ENCODE results near the gene OR2T10. TPM values are rescaled to one million over a fixed set of nuclear protein-coding genes. Genes with fewer than 3 reads are reported as not detected.
"Not testable (repeated sequence)": the region's sequence is repeated elsewhere in the genome, so short reads cannot be mapped to it uniquely, and the experiment has no call there.

OR2T10 gene
- total RNA-seq, 1 donor, result not detected

GRCh38 chr1:248592655-248593054 is 4.8 kb downstream of the OR2T10 start:
- no peak for TF ChIP-seq CTCF (IDR thresholded peaks at IDR 0.05; ENCODE audit: insufficient read depth, low read depth, low read length)
- no peak for DNase-seq (ENCODE audit: low read depth)
- H3K4me3 ChIP-seq (ENCODE audit: low read depth, low read length), result no peak overlapping the region

- DNase-seq (ENCODE audit: low read depth), result no peak
- H3K4me3 ChIP-seq (ENCODE audit: low read depth, low read length), result no peak overlapping the region
- TF ChIP-seq CTCF (IDR thresholded peaks at IDR 0.05; ENCODE audit: insufficient read depth, low read depth, low read length), result no peak
Measured at GRCh38 chr1:248590055-248590454, 7.4 kb downstream of the OR2T10 start.

GRCh38 chr1:248589334-248589733 is 8.2 kb downstream of the OR2T10 start:
- no peak overlapping the region for H3K4me3 ChIP-seq (ENCODE audit: low read depth, low read length)
- no peak for DNase-seq (ENCODE audit: low read depth)
- TF ChIP-seq CTCF (IDR thresholded peaks at IDR 0.05; ENCODE audit: insufficient read depth, low read depth, low read length), result no peak

- TF ChIP-seq CTCF (IDR thresholded peaks at IDR 0.05; ENCODE audit: insufficient read depth, low read depth, low read length), result no peak
- DNase-seq (ENCODE audit: low read depth), result no peak
- H3K4me3 ChIP-seq (ENCODE audit: low read depth, low read length), result no peak overlapping the region
Measured at GRCh38 chr1:248585266-248585665, 12.2 kb downstream of the OR2T10 start.

GRCh38 chr1:248576260-248576980 is 21.1 kb downstream of the OR2T10 start:
- TF ChIP-seq CTCF (IDR thresholded peaks at IDR 0.05; ENCODE audit: insufficient read depth, low read depth, low read length), result no peak
- no peak for DNase-seq (ENCODE audit: low read depth)
- no peak overlapping the region for H3K4me3 ChIP-seq (ENCODE audit: low read depth, low read length)

GRCh38 chr1:248574657-248575056 is 22.8 kb downstream of the OR2T10 start, which contains the start of gene OR2T34:
OR2T34 (minus strand) TSS chr1:248574757; CDS start chr1:248574757, 0 bp downstream.
- not testable (repeated sequence) for DNase-seq (ENCODE audit: low read depth); H3K4me3 ChIP-seq (ENCODE audit: low read depth, low read length)

GRCh38 chr1:248573856-248574255 is 23.6 kb downstream of the OR2T10 start:
- DNase-seq (ENCODE audit: low read depth); H3K4me3 ChIP-seq (ENCODE audit: low read depth, low read length): not testable (repeated sequence)

- not testable (repeated sequence) for H3K4me3 ChIP-seq (ENCODE audit: low read depth, low read length); DNase-seq (ENCODE audit: low read depth)
Measured at GRCh38 chr1:248572049-248572448, 25.5 kb downstream of the OR2T10 start.

GRCh38 chr1:248570811-248571210 is 26.7 kb downstream of the OR2T10 start:
- H3K4me3 ChIP-seq (ENCODE audit: low read depth, low read length); DNase-seq (ENCODE audit: low read depth): not testable (repeated sequence)

GRCh38 chr1:248569049-248569448 is 28.5 kb downstream of the OR2T10 start:
- H3K4me3 ChIP-seq (ENCODE audit: low read depth, low read length); DNase-seq (ENCODE audit: low read depth): not testable (repeated sequence)

GRCh38 chr1:248565530-248566373 is 31.7 kb downstream of the OR2T10 start:
- H3K4me3 ChIP-seq (ENCODE audit: low read depth, low read length); DNase-seq (ENCODE audit: low read depth): not testable (repeated sequence)

- H3K4me3 ChIP-seq (ENCODE audit: low read depth, low read length); DNase-seq (ENCODE audit: low read depth): not testable (repeated sequence)
Measured at GRCh38 chr1:248562672-248563071, 34.8 kb downstream of the OR2T10 start, which contains the start of gene OR2T29. OR2T29 (minus strand) TSS chr1:248562772; CDS start chr1:248559491, 3,281 bp downstream.
